H1 (cell line): ENCODE measurements around the gene MAP3K10. TPM values are rescaled to one million over a fixed set of nuclear protein-coding genes. Genes with fewer than 3 reads are reported as not detected.

Experiments used
- CTCF ChIA-PET: fragments of 300-600 bp; sonication (Branson Sonifier 250); formaldehyde crosslinking; loops from one replicate; lab custom pipeline; 2021; ENCODE audit not compliant: partially characterized antibody; lab: Charles Lee
- POLR2A ChIA-PET: fragments of 300-600 bp; sonication (Branson Sonifier 250); formaldehyde crosslinking; loops from one replicate; lab custom pipeline; 2021; ENCODE audit warnings: inconsistent platforms; ENCODE audit not compliant: partially characterized antibody; lab: Charles Lee
- DNase-seq, 2 experiments: peaks; one replicate each; pipeline versions ENCODE4 v3.0.0 to v3.0.0-alpha.2; 2010 to 2022; ENCODE audit warnings: low spot score in 2 of 2, low read depth in 1 of 2, mixed read lengths in 1 of 2
- FAIRE-seq: peaks from 2 replicates; lab custom pipeline; 2011; peaks lifted over from hg19 to GRCh38; lab: Jason Lieb, UNC
- H2AFZ ChIP-seq: 2 replicates; pipeline ENCODE4 v1.8.1; 2012; ENCODE audit warnings: low read length, inconsistent platforms
- H2AK5ac ChIP-seq: 2 replicates; pipeline ENCODE4 v1.6.1; 2013; ENCODE audit warnings: low read depth, low read length
- H2BK120ac ChIP-seq: replicated peaks from 2 replicates; pipeline ENCODE3; 2013; ENCODE audit warnings: low read depth, low read length, inconsistent platforms
- H2BK12ac ChIP-seq: 2 replicates; pipeline ENCODE4 v1.6.1; 2013; ENCODE audit warnings: low read depth, low read length
- H2BK15ac ChIP-seq: 2 replicates; pipeline ENCODE4 v1.6.1; 2013; ENCODE audit warnings: low read length
- H2BK20ac ChIP-seq: 2 replicates; pipeline ENCODE4 v1.6.1; 2013; ENCODE audit warnings: low read length
- H2BK5ac ChIP-seq: 2 replicates; pipeline ENCODE4 v1.6.1; 2013; ENCODE audit warnings: low read depth, low read length
- H3K14ac ChIP-seq: 2 replicates; pipeline ENCODE4 v1.6.1; 2013; ENCODE audit warnings: inconsistent platforms; ENCODE audit not compliant: insufficient read length
- H3K18ac ChIP-seq: 2 replicates; pipeline ENCODE4 v1.6.1; 2013; ENCODE audit warnings: low read length; ENCODE audit errors: extremely low read depth
- H3K23ac ChIP-seq: 2 replicates; pipeline ENCODE4 v1.6.1; 2013; ENCODE audit warnings: inconsistent platforms; ENCODE audit not compliant: insufficient read length
- H3K23me2 ChIP-seq: 2 replicates; pipeline ENCODE4 v1.6.1; 2013; ENCODE audit warnings: low read depth, low read length
- H3K27ac ChIP-seq: 2 replicates; pipeline ENCODE4 v1.6.1; 2011; ENCODE audit warnings: low read depth, low read length, inconsistent platforms
- H3K27me3 ChIP-seq, 4 experiments: replicated peaks in 1 of 4; 1 replicate in 1 of 4; 2 replicates in 3 of 4; pipeline versions ENCODE4 v1.6.1 to v1.8.1; 2011 to 2013; ENCODE audit warnings: low read length in 3 of 4, mild to moderate bottlenecking in 3 of 4, inconsistent platforms in 2 of 4, mixed read lengths in 2 of 4, moderate library complexity in 1 of 4; ENCODE audit not compliant: control insufficient read depth in 3 of 4, insufficient read depth in 3 of 4; ENCODE audit errors: extremely low read depth in 1 of 4
- H3K36me3 ChIP-seq, 4 experiments: 2 replicates each; pipeline versions ENCODE4 v1.6.1 to v1.8.1; 2011 to 2013; ENCODE audit warnings: mild to moderate bottlenecking in 4 of 4, low read length in 3 of 4, moderate library complexity in 2 of 4, control low read depth in 1 of 4, inconsistent platforms in 1 of 4; ENCODE audit not compliant: insufficient read depth in 4 of 4, control insufficient read depth in 2 of 4
- H3K4ac ChIP-seq: replicated peaks from 2 replicates; pipeline ENCODE3; 2013; ENCODE audit warnings: low read length, low read depth, mixed read lengths, inconsistent platforms; ENCODE audit not compliant: insufficient read length
- H3K4me1 ChIP-seq, 4 experiments: replicated peaks in 1 of 4; 1 replicate in 1 of 4; 2 replicates in 3 of 4; pipeline versions ENCODE4 v1.6.1 to v1.8.1; 2011 to 2013; ENCODE audit warnings: low read length in 3 of 4, inconsistent platforms in 2 of 4, mixed read lengths in 1 of 4; ENCODE audit not compliant: insufficient read depth in 4 of 4, control insufficient read depth in 3 of 4
- H3K4me2 ChIP-seq, 2 experiments: 2 replicates each; pipeline versions ENCODE4 v1.6.1 to v1.8.1; 2011 to 2013; ENCODE audit warnings: low read depth in 2 of 2, low read length in 2 of 2, control low read depth in 1 of 2, inconsistent platforms in 1 of 2, mild to moderate bottlenecking in 1 of 2; ENCODE audit not compliant: insufficient read depth in 1 of 2
- H3K4me3 ChIP-seq, 4 experiments: fragments of 200-600, 300-600 bp in 1 of 4; sonication (generic), shearing (Covaris generic), sonication (Bioruptor Twin) in 1 of 4; 2 replicates each; pipeline versions ENCODE4 v1.5.1 to v1.8.1; 2011 to 2016; ENCODE audit warnings: low read length in 4 of 4, low read depth in 3 of 4, control low read depth in 2 of 4, inconsistent platforms in 2 of 4, mild to moderate bottlenecking in 2 of 4, mixed read lengths in 1 of 4, moderate library complexity in 1 of 4; ENCODE audit not compliant: insufficient read depth in 2 of 4; ENCODE audit errors: extremely low read depth in 1 of 4
- H3K56ac ChIP-seq: replicated peaks from 2 replicates; pipeline ENCODE3; 2013; ENCODE audit warnings: low read depth, mild to moderate bottlenecking, mixed read lengths, low read length, inconsistent platforms; ENCODE audit not compliant: insufficient read length
- H3K79me1 ChIP-seq: 2 replicates; pipeline ENCODE4 v1.6.1; 2013; ENCODE audit warnings: low read depth, low read length, control low read depth
- H3K79me2 ChIP-seq, 2 experiments: 2 replicates each; pipeline versions ENCODE4 v1.6.1 to v1.8.1; 2012 to 2013; ENCODE audit warnings: low read length in 2 of 2, mild to moderate bottlenecking in 2 of 2, inconsistent platforms in 1 of 2; ENCODE audit not compliant: insufficient read depth in 2 of 2, control insufficient read depth in 1 of 2
- H3K9ac ChIP-seq, 4 experiments: replicated peaks in 1 of 4; 1 replicate in 1 of 4; 2 replicates in 3 of 4; pipeline versions ENCODE4 v1.6.1 to v1.8.1; 2011 to 2013; ENCODE audit warnings: low read depth in 3 of 4, low read length in 3 of 4, control low read depth in 2 of 4, mild to moderate bottlenecking in 2 of 4, moderate library complexity in 2 of 4, inconsistent platforms in 1 of 4; ENCODE audit errors: extremely low read depth in 1 of 4
- H3K9me3 ChIP-seq, 2 experiments: 2 replicates each; pipeline versions ENCODE4 v1.6.1 to v1.8.1; 2012 to 2013; ENCODE audit warnings: mild to moderate bottlenecking in 2 of 2, moderate library complexity in 2 of 2, control low read depth in 1 of 2, inconsistent platforms in 1 of 2, low read depth in 1 of 2, low read length in 1 of 2, mixed read lengths in 1 of 2; ENCODE audit not compliant: insufficient read depth in 2 of 2
- H4K20me1 ChIP-seq, 2 experiments: replicated peaks in 1 of 2; 2 replicates each; pipeline versions ENCODE3 to v1.8.1; 2011 to 2013; ENCODE audit warnings: inconsistent platforms in 2 of 2, low read length in 2 of 2, mild to moderate bottlenecking in 1 of 2; ENCODE audit not compliant: insufficient read depth in 2 of 2, control insufficient read depth in 1 of 2
- H4K5ac ChIP-seq: 2 replicates; pipeline ENCODE4 v1.6.1; 2013; ENCODE audit warnings: low read length, low read depth, mixed read lengths, inconsistent platforms; ENCODE audit not compliant: insufficient read length
- H4K8ac ChIP-seq: 2 replicates; pipeline ENCODE4 v1.8.0; 2013; ENCODE audit warnings: mild to moderate bottlenecking, moderate library complexity, low read length, inconsistent platforms; ENCODE audit not compliant: insufficient read depth; ENCODE audit errors: extremely low read depth
- H4K91ac ChIP-seq: replicated peaks from 2 replicates; pipeline ENCODE3; 2013; ENCODE audit warnings: low read length, mixed read lengths, inconsistent platforms; ENCODE audit not compliant: insufficient read length
- CHD1 ChIP-seq: IDR thresholded peaks from 2 replicates; pipeline ENCODE4 v1.6.1; 2012; ENCODE audit warnings: low read depth, low read length, improper control_type of control experiment
- CREB1 ChIP-seq: IDR thresholded peaks from 2 replicates; pipeline ENCODE4 v1.6.1; 2012; ENCODE audit warnings: inconsistent platforms
- CTBP2 ChIP-seq: IDR thresholded peaks from 2 replicates; pipeline ENCODE4 v1.7.0; 2011; ENCODE audit warnings: borderline replicate concordance, mild to moderate bottlenecking, moderate library complexity, mixed read lengths, low read length; ENCODE audit not compliant: insufficient read depth, insufficient read length
- GABPA ChIP-seq: IDR thresholded peaks from 2 replicates; pipeline ENCODE4 v1.6.1; 2011; ENCODE audit warnings: mild to moderate bottlenecking, low read length, moderate library complexity, borderline replicate concordance; ENCODE audit not compliant: insufficient read depth
- JUN ChIP-seq: IDR thresholded peaks from 2 replicates; pipeline ENCODE4 v1.6.1; 2011; ENCODE audit warnings: low read depth, mild to moderate bottlenecking, improper control_type of control experiment, low read length
- KDM5A ChIP-seq: fragments of 200-600 bp; IDR thresholded peaks from 2 replicates; pipeline ENCODE4 v1.7.1; 2012; ENCODE audit warnings: mild to moderate bottlenecking, low read length, inconsistent platforms, mixed read lengths
- MAFK ChIP-seq: IDR thresholded peaks from 2 replicates; pipeline ENCODE4 v1.6.1; 2012; ENCODE audit warnings: low read depth, mild to moderate bottlenecking, improper control_type of control experiment, low read length
- SIN3A ChIP-seq, 2 experiments: IDR thresholded peaks in 1 of 2; conservative IDR thresholded peaks in 1 of 2; 2 replicates each; pipeline ENCODE4 v1.6.1; 2011 to 2012; ENCODE audit warnings: low read length in 2 of 2, improper control_type of control experiment in 1 of 2, low read depth in 1 of 2, mild to moderate bottlenecking in 1 of 2
- SIRT6 ChIP-seq: IDR thresholded peaks from one replicate; pipeline ENCODE4 v1.7.1; 2012; ENCODE audit warnings: low read length, inconsistent platforms
- SP1 ChIP-seq: IDR thresholded peaks from 2 replicates; pipeline ENCODE4 v1.6.1; 2011; ENCODE audit warnings: low read depth, low read length
- WGBS, 2 experiments: shearing (Covaris generic) in 1 of 2; methylation state at CpG; one replicate each; pipeline versions ENCODE4 v1.1.6 to v1.1.7; 2013 to 2015; ENCODE audit warnings: low lambda C conversion rate in 2 of 2, mixed read lengths in 2 of 2, inconsistent platforms in 1 of 2, low coverage in 1 of 2, missing lambda C conversion rate in 1 of 2; ENCODE audit not compliant: insufficient replicate concordance in 2 of 2, insufficient coverage in 1 of 2, insufficient read length in 1 of 2; ENCODE audit errors: extremely low coverage in 1 of 2, missing lambda C conversion rate in 1 of 2; 5-methylcytosine and 5-hydroxymethylcytosine counted together
- polyA plus RNA-seq, 7 experiments: library from polyadenylated mRNA; depleted of rRNA in 3 of 7; stranded (reverse) in 5 of 7; unstranded in 2 of 7; fragments of >200 nt in 5 of 7; fragments of 200-250 nt in 2 of 7; gene quantifications; 1 replicate in 5 of 7; 2 replicates in 1 of 7; 4 replicates in 1 of 7; pipeline versions ENCODE4 v1.2.1 to v1.2.3, GENCODE V29; 2011 to 2013; ENCODE audit warnings: missing spikeins in 2 of 7, mixed read lengths in 2 of 7
- total RNA-seq: library from RNA; stranded (reverse); fragmentation: NEBNext Ultra II Directional; extraction: Animal tissue kit (Norgen Biotek cat#: 25700); gene quantifications from 2 replicates; pipeline ENCODE4 v1.2.1, GENCODE V29; 2021
- TF ChIP-seq, protein P1 (sequence below): IDR thresholded peaks from 2 replicates; pipeline ENCODE4 v1.6.1; 2012; ENCODE audit warnings: inconsistent platforms
- TF ChIP-seq, protein P2 (sequence below): IDR thresholded peaks from 2 replicates; pipeline ENCODE4 v1.6.1; 2011; ENCODE audit warnings: low read depth, mild to moderate bottlenecking, low read length; ENCODE audit not compliant: insufficient read depth

Gene MAP3K10
- total and polyA plus RNA-seq, 2 of the 8 experiments (the other 6 are each of a cell fraction or from before 2014, with no cell fraction given) = 4.9 to 15.9 TPM

DNA sequence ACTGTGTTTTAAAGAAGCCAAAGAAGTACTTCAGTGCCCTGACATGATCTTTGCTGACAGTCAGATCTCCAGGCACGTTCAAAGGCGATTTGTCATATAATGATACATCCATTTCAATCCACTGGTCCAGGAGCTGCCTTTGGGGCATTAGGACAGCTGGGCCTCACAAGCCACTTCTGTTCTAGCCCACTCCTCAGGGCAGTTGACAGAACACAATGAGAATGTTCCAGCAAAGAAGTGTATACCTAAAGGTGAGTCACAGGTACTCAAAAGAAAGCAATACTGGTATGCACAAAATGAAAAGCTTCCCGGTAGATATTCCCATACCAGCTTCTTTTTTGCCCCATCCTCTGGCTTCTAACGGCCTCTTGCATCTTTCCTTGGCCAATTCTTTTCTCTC lies 12.5 kb upstream of the MAP3K10 start:
- H3K56ac ChIP-seq = no peak overlapping the region
- no peak overlapping the region for H4K5ac ChIP-seq
- TF ChIP-seq CHD1 (no peak), CTBP2 (no peak), MAFK (no peak), GABPA (no peak), SIN3A (conservative IDR thresholded peaks at IDR 0.05 in 1 of 2, IDR thresholded peaks at IDR 0.05 in 1 of 2; ENCODE audit: low read depth in 1 of 2, low read length in 2 of 2) (no peak), JUN (no peak), SIRT6 (no peak), SP1 (no peak), KDM5A (no peak), CREB1 (no peak)
- TF ChIP-seq, protein P1, sequence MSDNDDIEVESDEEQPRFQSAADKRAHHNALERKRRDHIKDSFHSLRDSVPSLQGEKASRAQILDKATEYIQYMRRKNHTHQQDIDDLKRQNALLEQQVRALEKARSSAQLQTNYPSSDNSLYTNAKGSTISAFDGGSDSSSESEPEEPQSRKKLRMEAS = no peak
- TF ChIP-seq, protein P2, sequence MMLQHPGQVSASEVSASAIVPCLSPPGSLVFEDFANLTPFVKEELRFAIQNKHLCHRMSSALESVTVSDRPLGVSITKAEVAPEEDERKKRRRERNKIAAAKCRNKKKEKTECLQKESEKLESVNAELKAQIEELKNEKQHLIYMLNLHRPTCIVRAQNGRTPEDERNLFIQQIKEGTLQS = no peak
- no peaks in the 10 kb centered on the region for H3K36me3 ChIP-seq
- no peaks in the 10 kb centered on the region for H3K9me3 ChIP-seq
- H3K79me1 ChIP-seq = no peaks in the 10 kb centered on the region
- no peaks in the 10 kb centered on the region; a peak in 1 of 7 replicates for H3K4me1 ChIP-seq
- no peak overlapping the region for H2BK20ac ChIP-seq
- H2BK12ac ChIP-seq = no peak overlapping the region
- WGBS, 2 experiments = 79% methylated on average over 4 of the region's 4 CpGs; no CpG with 5 or more reads in 1 of the 2 experiments
- no peak overlapping the region for H3K4ac ChIP-seq
- no peak overlapping the region for H3K4me3 ChIP-seq
- H3K27ac ChIP-seq = no peak overlapping the region
- H2BK120ac ChIP-seq = no peak overlapping the region
- no peak for DNase-seq
- H3K4me2 ChIP-seq = no peak overlapping the region
- H4K8ac ChIP-seq = no peak overlapping the region
- no peak overlapping the region for H2AFZ ChIP-seq
- no peaks in the 10 kb centered on the region for H3K79me2 ChIP-seq
- no peak overlapping the region for H3K23ac ChIP-seq
- H4K91ac ChIP-seq = no peak overlapping the region
- no peak overlapping the region for H3K18ac ChIP-seq
- H3K14ac ChIP-seq = no peak overlapping the region
- ChIA-PET POLR2A (no interaction called here), CTCF (interaction anchor here (10.1 kb wide), 1 partner anchor 13 kb away, joined by 53 read pairs; no protein-coding TSS in a partner anchor)
- no peak overlapping the region for H2BK15ac ChIP-seq
- FAIRE-seq = no peak
- H2BK5ac ChIP-seq = no peak overlapping the region
- H3K23me2 ChIP-seq = no peaks in the 10 kb centered on the region
- H4K20me1 ChIP-seq = no peaks in the 10 kb centered on the region
- H2AK5ac ChIP-seq = no peak overlapping the region
- H3K27me3 ChIP-seq = no peaks in the 10 kb centered on the region
- no peak overlapping the region for H3K9ac ChIP-seq
